ENCODE results near the gene DNAAF5. TPM values are rescaled to one million over a fixed set of nuclear protein-coding genes. Genes with fewer than 3 reads are reported as not detected.

Gene DNAAF5
- total RNA-seq, 2 donors from 2014 or later: 19.5 to 53.4 TPM

DNA sequence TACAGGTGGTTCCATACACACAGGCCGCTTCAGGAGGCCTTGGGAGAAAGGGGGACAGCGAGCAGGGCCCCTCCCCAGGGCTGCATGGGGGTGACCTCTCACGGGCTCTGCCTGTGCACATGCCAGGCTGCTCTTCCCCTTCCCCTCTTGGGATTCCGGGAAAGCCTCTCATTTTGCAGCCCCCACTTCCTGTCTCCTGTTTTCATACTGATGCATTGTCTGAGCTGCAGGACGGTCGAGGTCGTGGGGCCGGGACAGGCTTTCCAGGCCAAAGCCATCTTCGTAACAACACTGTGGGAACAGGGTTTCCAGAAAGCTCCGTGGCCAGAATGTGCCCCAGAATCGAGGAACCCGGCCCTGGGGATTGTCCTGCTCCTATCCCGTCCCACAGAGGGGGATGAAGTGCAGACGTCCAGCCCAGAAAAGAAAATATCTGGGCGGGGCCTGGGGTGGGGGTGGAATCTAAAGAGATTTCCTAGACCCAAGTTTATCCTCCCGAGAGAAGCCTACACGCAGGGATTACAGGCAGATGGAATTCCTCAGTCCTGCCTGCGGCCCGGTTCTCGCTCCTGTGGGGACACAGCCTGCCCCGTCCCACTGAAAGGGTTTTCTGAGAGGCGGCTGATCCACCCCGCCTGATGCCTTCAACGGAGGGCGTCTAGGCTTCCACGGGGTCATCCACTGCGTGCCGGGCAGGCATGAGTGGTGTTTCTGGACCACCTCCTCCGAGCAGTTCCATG is 29.5 kb upstream of the DNAAF5 start:
- no peak for DNase-seq (ENCODE audit: low spot score)
- Mint-ChIP-seq H3K36me3 (peaks cover 7% of the 10 kb centered on the region), H3K4me1 (ENCODE audit: low read depth in 2 of 2) (no peaks in the 10 kb centered on the region), H3K9me3 (no peaks in the 10 kb centered on the region), H3K4me3 (no peak overlapping the region), H3K27me3 (no peaks in the 10 kb centered on the region), H3K27ac (no peak overlapping the region)
- no peak for ATAC-seq

DNA sequence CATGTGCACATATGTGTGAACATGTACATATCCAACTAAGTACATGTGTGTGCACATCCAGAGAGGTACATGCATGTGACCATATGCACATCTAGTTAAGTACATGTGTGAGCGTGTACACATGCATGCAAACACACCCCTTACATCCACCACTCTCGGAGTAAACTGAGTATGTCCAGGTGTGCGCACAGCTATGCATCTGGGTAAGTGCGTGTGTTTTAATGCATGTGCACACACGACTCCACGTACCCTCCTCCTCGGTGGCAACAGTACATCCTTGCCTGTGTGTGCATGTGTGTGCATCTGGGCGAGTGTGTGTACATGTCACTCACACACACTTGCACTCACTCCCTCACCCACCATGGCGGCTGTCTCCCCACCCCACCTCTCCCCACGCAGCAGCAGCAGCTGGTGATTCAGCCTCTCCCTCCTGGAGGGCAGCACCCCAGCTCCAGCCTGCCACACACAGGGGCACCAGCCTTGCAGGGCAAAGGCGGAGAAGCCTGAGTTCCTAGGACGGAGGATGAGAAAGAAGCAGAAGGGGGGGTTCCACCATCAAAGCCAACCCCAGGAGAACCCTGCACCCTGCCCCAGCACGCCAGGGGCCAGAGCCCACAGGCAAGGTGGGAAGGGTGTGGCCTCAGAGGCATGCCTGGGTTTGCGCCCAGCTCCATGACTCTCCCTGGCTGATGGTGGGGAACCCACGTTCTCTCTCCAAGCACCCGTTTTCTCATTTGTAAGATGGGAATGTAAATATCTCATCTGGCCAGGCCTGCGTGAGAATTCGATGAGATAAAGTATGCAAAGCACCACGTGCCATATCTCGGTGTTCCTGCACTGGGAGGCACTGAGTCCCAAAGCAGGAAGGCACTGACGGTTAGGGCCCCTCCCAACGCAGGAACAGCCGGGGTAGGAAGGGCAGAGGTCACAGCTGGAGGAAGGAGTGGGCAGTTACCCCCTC is 27.7 kb upstream of the DNAAF5 start:
- no peaks in the 10 kb centered on the region for H3K27me3 Mint-ChIP-seq
- peaks cover 17% of the 10 kb centered on the region for H3K36me3 Mint-ChIP-seq
- no peak for ATAC-seq
- no peak overlapping the region for H3K4me3 Mint-ChIP-seq
- H3K4me1 Mint-ChIP-seq (ENCODE audit: low read depth in 2 of 2): no peaks in the 10 kb centered on the region
- peaks cover 6% of the 10 kb centered on the region for H3K9me3 Mint-ChIP-seq
- no peak overlapping the region for H3K27ac Mint-ChIP-seq
- DNase-seq (ENCODE audit: low spot score): no peak

- no peaks in the 10 kb centered on the region for H3K4me1 Mint-ChIP-seq (ENCODE audit: low read depth in 2 of 2)
- H3K36me3 Mint-ChIP-seq: peaks cover 18% of the 10 kb centered on the region
- no peak overlapping the region for H3K27ac Mint-ChIP-seq
- H3K4me3 Mint-ChIP-seq: no peak overlapping the region
- peaks cover 6% of the 10 kb centered on the region for H3K9me3 Mint-ChIP-seq
- DNase-seq (ENCODE audit: low spot score) (no peak), ATAC-seq (peak in 1 of 2 donors; percentile 31)
- no peaks in the 10 kb centered on the region for H3K27me3 Mint-ChIP-seq
Observed at GRCh38 chr7:699476-700170, 26.9 kb upstream of the DNAAF5 start.

- ATAC-seq: no peak
- Mint-ChIP-seq H3K27ac (no peak overlapping the region), H3K4me1 (ENCODE audit: low read depth in 2 of 2) (no peaks in the 10 kb centered on the region), H3K4me3 (no peak overlapping the region), H3K36me3 (peaks cover 18% of the 10 kb centered on the region), H3K9me3 (peaks cover 6% of the 10 kb centered on the region), H3K27me3 (no peaks in the 10 kb centered on the region)
- no peak for DNase-seq (ENCODE audit: low spot score)
Observed at GRCh38 chr7:701086-701671, 25.3 kb upstream of the DNAAF5 start.

GRCh38 chr7:703049-703448 is 23.4 kb upstream of the DNAAF5 start:
- Mint-ChIP-seq H3K9me3 (peaks cover 6% of the 10 kb centered on the region), H3K27ac (peak overlapping the region in 1 of 2 donors; percentile 5), H3K4me1 (ENCODE audit: low read depth in 2 of 2) (no peaks in the 10 kb centered on the region), H3K27me3 (no peaks in the 10 kb centered on the region), H3K36me3 (peaks cover 18% of the 10 kb centered on the region), H3K4me3 (no peak overlapping the region)
- DNase-seq (ENCODE audit: low spot score) (no peak), ATAC-seq (no peak)

GRCh38 chr7:706721-707120 is 19.8 kb upstream of the DNAAF5 start:
- peaks cover 14% of the 10 kb centered on the region for H3K36me3 Mint-ChIP-seq
- H3K4me1 Mint-ChIP-seq (ENCODE audit: low read depth in 2 of 2): peaks cover 0 to 3% of the 10 kb centered on the region in 2 donors
- peaks cover 0 to 6% of the 10 kb centered on the region in 2 donors for H3K27me3 Mint-ChIP-seq
- H3K4me3 Mint-ChIP-seq: no peak overlapping the region
- H3K9me3 Mint-ChIP-seq: peaks cover 6% of the 10 kb centered on the region
- ATAC-seq: no peak
- H3K27ac Mint-ChIP-seq: no peak overlapping the region
- no peak for DNase-seq (ENCODE audit: low spot score)

DNA sequence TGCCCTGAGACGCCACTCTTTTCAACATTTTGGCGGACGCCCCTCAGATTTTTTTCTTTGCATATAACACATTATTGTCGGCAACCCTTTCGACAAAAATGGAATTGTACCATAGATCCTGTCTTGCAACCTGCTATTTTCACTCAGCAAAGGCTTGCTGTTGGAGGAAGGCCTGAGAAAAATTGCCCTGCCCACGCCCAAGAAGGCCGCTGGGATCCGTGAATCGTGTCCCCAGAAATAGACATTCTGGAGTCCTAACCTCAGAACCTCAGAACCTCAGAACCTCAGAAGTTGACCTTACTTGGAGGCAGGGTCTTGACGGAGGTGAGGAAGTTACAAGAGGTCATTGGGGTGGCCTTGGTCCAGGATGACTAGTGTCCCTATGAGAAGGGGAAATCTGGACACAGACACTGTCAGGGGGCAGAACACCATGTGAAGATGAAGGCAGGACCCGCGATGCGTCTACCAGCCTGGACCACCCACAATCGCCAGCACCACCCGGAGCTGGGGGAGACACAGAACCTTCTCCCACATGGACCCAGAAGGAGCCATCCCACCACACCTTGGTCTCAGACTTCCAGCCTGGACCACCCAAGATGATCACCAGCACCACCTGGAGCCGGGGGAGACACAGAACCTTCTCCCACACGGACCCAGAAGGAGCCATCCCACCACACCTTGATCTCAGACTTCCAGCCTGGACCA is 19.1 kb upstream of the DNAAF5 start:
- H3K27me3 Mint-ChIP-seq: peaks cover 0 to 6% of the 10 kb centered on the region in 2 donors
- no peak overlapping the region for H3K27ac Mint-ChIP-seq
- peaks cover 0 to 3% of the 10 kb centered on the region in 2 donors for H3K4me1 Mint-ChIP-seq (ENCODE audit: low read depth in 2 of 2)
- H3K9me3 Mint-ChIP-seq: peaks cover 6% of the 10 kb centered on the region
- no peak overlapping the region for H3K4me3 Mint-ChIP-seq
- ATAC-seq (no peak), DNase-seq (ENCODE audit: low spot score) (no peak)
- peaks cover 11% of the 10 kb centered on the region for H3K36me3 Mint-ChIP-seq

DNA sequence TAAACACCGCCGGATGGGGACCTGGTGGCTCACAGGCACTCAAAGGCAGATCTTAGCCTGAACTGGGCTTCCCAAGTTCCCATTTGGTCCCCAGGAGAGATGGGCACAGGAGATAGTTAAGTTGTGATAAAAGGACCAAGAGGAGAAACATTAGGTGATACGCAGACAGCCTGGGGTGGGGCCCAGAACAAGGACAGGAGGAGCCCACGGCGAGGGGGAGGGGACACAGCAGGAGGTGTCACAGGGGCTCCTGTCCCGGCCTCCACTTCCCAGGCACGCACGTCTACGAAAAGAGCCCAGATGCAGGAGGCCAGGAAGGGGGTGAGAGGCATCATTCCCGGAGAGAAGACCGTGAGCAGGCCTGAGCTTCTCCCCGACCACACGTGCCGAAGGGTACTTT is 16.3 kb upstream of the DNAAF5 start:
- H3K36me3 Mint-ChIP-seq: peaks cover 5% of the 10 kb centered on the region
- no peaks in the 10 kb centered on the region for H3K9me3 Mint-ChIP-seq
- DNase-seq (ENCODE audit: low spot score) (no peak), ATAC-seq (no peak)
- no peak overlapping the region for H3K27ac Mint-ChIP-seq
- peaks cover 9 to 17% of the 10 kb centered on the region in 2 donors for H3K27me3 Mint-ChIP-seq
- H3K4me3 Mint-ChIP-seq: no peak overlapping the region
- H3K4me1 Mint-ChIP-seq (ENCODE audit: low read depth in 2 of 2): peaks cover 7 to 11% of the 10 kb centered on the region in 2 donors

GRCh38 chr7:711093-711921 is 15.2 kb upstream of the DNAAF5 start:
- H3K36me3 Mint-ChIP-seq: peaks cover 5% of the 10 kb centered on the region
- H3K27ac Mint-ChIP-seq: no peak overlapping the region
- H3K4me1 Mint-ChIP-seq (ENCODE audit: low read depth in 2 of 2): peaks cover 7 to 11% of the 10 kb centered on the region in 2 donors
- H3K4me3 Mint-ChIP-seq: no peak overlapping the region
- peaks cover 9 to 17% of the 10 kb centered on the region in 2 donors for H3K27me3 Mint-ChIP-seq
- DNase-seq (ENCODE audit: low spot score) (no peak), ATAC-seq (no peak)
- no peaks in the 10 kb centered on the region for H3K9me3 Mint-ChIP-seq

- H3K27me3 Mint-ChIP-seq: peaks cover 9 to 17% of the 10 kb centered on the region in 2 donors
- H3K36me3 Mint-ChIP-seq: peaks cover 5% of the 10 kb centered on the region
- H3K9me3 Mint-ChIP-seq: no peaks in the 10 kb centered on the region
- H3K4me1 Mint-ChIP-seq (ENCODE audit: low read depth in 2 of 2): peaks cover 7 to 11% of the 10 kb centered on the region in 2 donors
- no peak overlapping the region for H3K27ac Mint-ChIP-seq
- no peak overlapping the region for H3K4me3 Mint-ChIP-seq
- ATAC-seq: no peak
- DNase-seq (ENCODE audit: low spot score): no peak
Observed at GRCh38 chr7:711922-712380, 14.5 kb upstream of the DNAAF5 start.

DNA sequence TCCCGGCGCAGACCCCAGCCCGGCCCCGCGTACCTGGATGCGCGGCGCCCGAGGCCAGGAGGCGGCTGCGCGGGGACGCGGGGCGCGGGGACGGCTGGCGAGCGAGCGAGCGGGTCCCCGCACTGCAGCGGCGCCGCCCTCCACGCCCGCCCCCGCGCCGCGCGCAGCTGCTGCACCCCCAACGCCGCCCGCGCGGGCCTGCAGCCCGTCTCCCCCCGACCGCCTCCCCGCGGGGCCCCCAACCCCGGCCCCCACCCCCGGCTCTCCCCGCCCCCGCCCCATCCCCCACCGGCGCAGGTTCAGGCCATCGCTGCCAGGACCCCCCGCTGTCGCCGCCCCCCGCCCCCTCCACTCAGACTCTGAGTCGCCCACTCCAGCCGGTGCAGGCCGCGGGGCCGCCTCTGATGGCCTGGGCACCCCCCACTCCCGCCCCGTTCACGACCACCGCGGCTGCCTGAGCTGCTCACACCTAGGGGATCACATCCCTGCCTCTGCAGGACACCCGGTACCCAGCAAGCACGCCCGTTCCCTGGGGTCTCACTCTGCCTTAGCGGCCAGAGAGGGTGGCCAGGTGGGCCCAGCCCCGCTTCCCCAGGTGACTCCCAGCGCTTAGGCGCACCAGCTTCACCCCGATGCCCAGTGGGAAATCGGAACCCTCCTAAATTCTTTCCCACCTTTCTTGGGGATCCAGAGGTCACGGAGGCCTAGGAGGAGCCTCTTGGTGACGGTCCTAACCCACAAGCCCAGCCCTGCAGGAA is 13.9 kb upstream of the DNAAF5 start:
- ATAC-seq (no peak), DNase-seq (ENCODE audit: low spot score) (no peak)
- no peak overlapping the region for H3K27ac Mint-ChIP-seq
- H3K27me3 Mint-ChIP-seq: peaks cover 9 to 17% of the 10 kb centered on the region in 2 donors
- no peaks in the 10 kb centered on the region for H3K9me3 Mint-ChIP-seq
- peaks cover 7 to 11% of the 10 kb centered on the region in 2 donors for H3K4me1 Mint-ChIP-seq (ENCODE audit: low read depth in 2 of 2)
- H3K4me3 Mint-ChIP-seq: no peak overlapping the region
- peaks cover 5% of the 10 kb centered on the region for H3K36me3 Mint-ChIP-seq

GRCh38 chr7:713139-713457 is 13.4 kb upstream of the DNAAF5 start:
- Mint-ChIP-seq H3K36me3 (peaks cover 5% of the 10 kb centered on the region), H3K27ac (no peak overlapping the region), H3K4me3 (peak overlapping the region; percentile 63), H3K4me1 (ENCODE audit: low read depth in 2 of 2) (peaks cover 7 to 11% of the 10 kb centered on the region in 2 donors), H3K9me3 (no peaks in the 10 kb centered on the region), H3K27me3 (peaks cover 9 to 17% of the 10 kb centered on the region in 2 donors)
- ATAC-seq (peak; percentile 12 to 32), DNase-seq (ENCODE audit: low spot score) (no peak)
